Gastroesophageal sphincter (tissue), 4 donors: ENCODE data around the gene RCCD1. TPM values are rescaled to one million over a fixed set of nuclear protein-coding genes. Genes with fewer than 3 reads are reported as not detected.
A peak's percentile ranks its signal among the peaks of the same experiment; 100 is the strongest.

Source experiments
- ATAC-seq: fragments of 150-250 bp; one replicate; pipeline ENCODE4 v1.9.1; 2016; ENCODE audit warnings: mild to moderate bottlenecking, moderate library complexity
- H3K27ac ChIP-seq, 4 donors: fragments of 200-600 bp; sonication (generic) in 3 of 4; 1 replicate in 3 of 4; 2 replicates in 1 of 4; pipeline ENCODE4 v1.5.1; 2016 to 2019
- H3K27me3 ChIP-seq: fragments of 200-600 bp; sonication (generic); one replicate; pipeline ENCODE4 v1.5.1; 2019
- H3K36me3 ChIP-seq, 2 donors: fragments of 200-600 bp; sonication (generic); one replicate each; pipeline ENCODE4 v1.5.1; 2019; ENCODE audit warnings: control low read depth in 1 of 2
- H3K4me1 ChIP-seq, 3 donors: fragments of 200-600 bp; sonication (generic); 1 replicate in 2 of 3; 2 replicates in 1 of 3; pipeline ENCODE4 v1.5.1; 2016 to 2019; ENCODE audit warnings: control low read depth in 2 of 3
- H3K4me3 ChIP-seq, 2 donors: fragments of 200-600 bp; sonication (generic); one replicate each; pipeline ENCODE4 v1.5.1; 2019; ENCODE audit warnings: mild to moderate bottlenecking in 1 of 2, moderate library complexity in 1 of 2
- H3K9me3 ChIP-seq, 3 donors: fragments of 200-600 bp; sonication (generic); one replicate each; pipeline ENCODE4 v1.5.1; 2017 to 2019; ENCODE audit warnings: control low read depth in 2 of 3
- CTCF ChIP-seq, 4 experiments: fragments of 200-600 bp in 2 of 4; fragments of 450-650 bp in 2 of 4; sonication (generic) in 1 of 4; IDR thresholded peaks; one replicate each; pipeline ENCODE4 v1.5.1; 2017 to 2019; ENCODE audit warnings: antibody characterized with exemption in 4 of 4, mild to moderate bottlenecking in 2 of 4, moderate library complexity in 2 of 4
- EP300 ChIP-seq: sonication (generic); formaldehyde crosslinking; IDR thresholded peaks from one replicate; pipeline ENCODE4 v1.6.1; 2017; ENCODE audit warnings: antibody characterized with exemption, mild to moderate bottlenecking
- POLR2A ChIP-seq, 2 donors: fragments of 450-650 bp; IDR thresholded peaks; one replicate each; pipeline ENCODE4 v1.6.1; 2017; ENCODE audit warnings: antibody characterized with exemption in 2 of 2, mild to moderate bottlenecking in 2 of 2, moderate library complexity in 1 of 2
- POLR2AphosphoS5 ChIP-seq: sonication (generic); formaldehyde crosslinking; IDR thresholded peaks from one replicate; pipeline ENCODE4 v1.6.1; 2017; ENCODE audit warnings: antibody characterized with exemption
- WGBS, 2 donors: methylation state at CpG; one replicate each; pipeline ENCODE4 v1.1.5; 2018; ENCODE audit warnings: low coverage in 1 of 2; 5-methylcytosine and 5-hydroxymethylcytosine counted together
- total RNA-seq, 4 donors: library from RNA; depleted of rRNA; stranded (reverse); fragments of >200 nt; gene quantifications; one replicate each; pipeline ENCODE4 v1.1.0, GENCODE V29; 2016

The RCCD1 gene
- total RNA-seq, 4 donors from 2014 or later: 5.3 to 11.1 (median 9.0) TPM

GRCh38 chr15:90932660-90932991, 22.1 kb upstream of the RCCD1 start:
- no peaks in the 10 kb centered on the region for H3K27me3 ChIP-seq
- peaks cover 0 to 7% of the 10 kb centered on the region in 2 donors for H3K36me3 ChIP-seq
- WGBS, 2 donors: 4% methylated on average over 4 of the region's 5 CpGs; no CpG with 5 or more reads in 1 of the 2 donors
- no peaks in the 10 kb centered on the region for H3K9me3 ChIP-seq
- H3K27ac ChIP-seq: peak overlapping the region in 3 of 4 donors; percentile 88 to 92 (median 89)
- H3K4me1 ChIP-seq: peaks cover 0 to 72% (median 34%) of the 10 kb centered on the region in 3 donors
- TF ChIP-seq EP300 (no peak), POLR2A (IDR thresholded peaks at IDR 0.05) (no peak), POLR2AphosphoS5 (no peak), CTCF (IDR thresholded peaks at IDR 0.05) (no peak)
- no peak for ATAC-seq
- H3K4me3 ChIP-seq: peak overlapping the region in 1 of 2 donors; percentile 81

GRCh38 chr15:90933301-90933700, 21.4 kb upstream of the RCCD1 start:
- peaks cover 0 to 12% of the 10 kb centered on the region in 2 donors for H3K36me3 ChIP-seq
- WGBS, 2 donors: 86% methylated on average over 1 of the region's 1 CpG; no CpG with 5 or more reads in 1 of the 2 donors
- H3K4me1 ChIP-seq: peaks cover 0 to 72% (median 34%) of the 10 kb centered on the region in 3 donors
- H3K27ac ChIP-seq: peak overlapping the region in 1 of 4 donors; percentile 92
- no peak overlapping the region for H3K4me3 ChIP-seq
- no peak for TF ChIP-seq EP300
- no peak for TF ChIP-seq POLR2AphosphoS5
- no peak for TF ChIP-seq CTCF (IDR thresholded peaks at IDR 0.05)
- no peak for TF ChIP-seq POLR2A (IDR thresholded peaks at IDR 0.05)
- no peaks in the 10 kb centered on the region for H3K9me3 ChIP-seq
- H3K27me3 ChIP-seq: no peaks in the 10 kb centered on the region
- no peak for ATAC-seq

DNA sequence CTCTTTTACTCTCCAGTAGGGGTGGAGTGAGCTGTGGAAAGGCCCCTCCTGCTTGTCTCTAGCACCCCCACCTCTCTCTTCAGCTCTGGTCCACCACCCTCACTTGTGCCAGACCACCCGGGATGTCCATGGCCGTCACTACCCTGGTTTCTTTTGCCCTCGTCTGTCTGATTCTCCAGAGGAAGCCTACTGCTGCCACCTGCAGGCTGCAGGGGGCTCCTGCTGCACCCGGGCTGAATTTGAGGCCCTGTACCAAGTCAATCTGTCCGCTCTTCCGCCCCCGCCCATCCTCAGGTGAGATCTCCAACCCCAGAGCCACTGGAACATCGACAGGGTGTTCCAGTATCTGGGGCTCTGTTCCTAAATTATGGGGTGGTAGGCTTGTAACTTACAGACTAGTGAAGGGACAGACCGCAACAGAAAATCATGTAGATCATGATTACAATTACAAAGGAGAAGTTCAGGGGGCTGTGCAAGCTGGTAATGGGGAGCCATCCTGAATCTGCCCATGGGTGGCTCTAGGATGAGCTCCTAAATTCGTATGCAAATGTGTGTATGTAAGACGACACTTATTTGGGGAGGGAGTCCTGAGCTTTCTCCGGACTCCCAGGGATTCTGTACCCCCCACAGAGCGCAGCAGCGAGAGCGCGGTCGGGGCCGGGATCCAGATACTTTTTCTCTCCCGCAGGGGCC, 20.3 kb upstream of the RCCD1 start:
- Histone ChIP-seq H3K27ac (peak overlapping the region; percentile 10 to 93 (median 89)), H3K9me3 (no peaks in the 10 kb centered on the region), H3K27me3 (no peaks in the 10 kb centered on the region), H3K4me1 (peaks cover 0 to 68% (median 34%) of the 10 kb centered on the region in 3 donors), H3K36me3 (peaks cover 0 to 23% of the 10 kb centered on the region in 2 donors), H3K4me3 (peak overlapping the region; percentile 34 to 83)
- TF ChIP-seq CTCF (IDR thresholded peaks at IDR 0.05) (peak in 3 of 4 experiments; percentile 76 to 96 (median 77)), POLR2AphosphoS5 (no peak), EP300 (no peak), POLR2A (IDR thresholded peaks at IDR 0.05) (no peak)
- 5 to 20% methylated on average over 3 to 12 of the region's 19 CpGs for WGBS, 2 donors
- peak; percentile 46 for ATAC-seq

GRCh38 chr15:90934949-90935751, 19.5 kb upstream of the RCCD1 start, which contains the start of gene UNC45A:
Gene UNC45A (plus strand): TSS chr15:90935285. CDS start chr15:90935325, 40 bp downstream.
- H3K9me3 ChIP-seq: no peaks in the 10 kb centered on the region
- peaks cover 0 to 30% of the 10 kb centered on the region in 2 donors for H3K36me3 ChIP-seq
- 3% methylated on average over 6 of the region's 65 CpGs; no CpG with 5 or more reads in 1 of the 2 donors for WGBS, 2 donors
- no peaks in the 10 kb centered on the region for H3K27me3 ChIP-seq
- peak within 1 kb of the TSS; percentile 34 to 83 for H3K4me3 ChIP-seq
- ATAC-seq: peak; percentile 89
- H3K27ac ChIP-seq: peak within 1 kb of the TSS; percentile 10 to 93 (median 89)
- TF ChIP-seq POLR2A (IDR thresholded peaks at IDR 0.05) (peak in 1 of 2 donors; percentile 17), POLR2AphosphoS5 (peak; percentile 45), CTCF (IDR thresholded peaks at IDR 0.05) (no peak)
- H3K4me1 ChIP-seq: peaks cover 0 to 64% (median 34%) of the 10 kb centered on the region in 3 donors
